OCI-LY7 (cell line): ENCODE data around the gene PGAP3. TPM values are rescaled to one million over a fixed set of nuclear protein-coding genes. Genes with fewer than 3 reads are reported as not detected.

Experiments used
- BruUV-seq: library from RNA; stranded (reverse); fragments of 400-500 nt; replicated peaks from 2 replicates; lab custom pipeline; 2021; lab: Mats Ljungman, UMichigan
- CTCF ChIA-PET: fragments of 300-600 bp; sonication (Branson Sonifier 250); formaldehyde crosslinking; loops from one replicate; lab custom pipeline; 2022; ENCODE audit warnings: antibody characterized with exemption; ENCODE audit not compliant: unreplicated experiment; lab: Charles Lee
- POLR2A ChIA-PET: fragments of 300-600 bp; sonication (Branson Sonifier 250); formaldehyde crosslinking; loops from one replicate; lab custom pipeline; 2022; ENCODE audit warnings: antibody characterized with exemption; lab: Charles Lee
- DNase-seq: peaks from one replicate; pipeline ENCODE4 v3.0.0-alpha.2; 2015; ENCODE audit warnings: low spot score
- H2AFZ ChIP-seq: fragments of 200-600 bp; sonication (generic), shearing (Covaris generic); 2 replicates; pipeline ENCODE4 v1.6.1; 2014; ENCODE audit warnings: mild to moderate bottlenecking, antibody characterized with exemption, low read length, moderate library complexity
- H3K27ac ChIP-seq: fragments of 200-600 bp; sonication (generic); 2 replicates; pipeline ENCODE4 v1.5.1; 2014; ENCODE audit warnings: mixed run types, low read depth, mild to moderate bottlenecking, moderate library complexity, low read length, inconsistent platforms; ENCODE audit not compliant: poor library complexity, severe bottlenecking
- H3K36me3 ChIP-seq: fragments of 200-600 bp; sonication (generic); 2 replicates; pipeline ENCODE4 v1.6.1; 2014; ENCODE audit warnings: mild to moderate bottlenecking, antibody characterized with exemption, low read length, moderate library complexity, mixed read lengths; ENCODE audit not compliant: insufficient read depth
- H3K4me1 ChIP-seq: fragments of 200-600 bp; sonication (generic); 2 replicates; pipeline ENCODE4 v1.5.1; 2014; ENCODE audit warnings: mild to moderate bottlenecking, low read length; ENCODE audit not compliant: insufficient read depth, poor library complexity, severe bottlenecking
- H3K4me2 ChIP-seq: fragments of 200-600 bp; sonication (generic); 2 replicates; pipeline ENCODE4 v1.6.1; 2014; ENCODE audit warnings: mild to moderate bottlenecking, low read length
- H3K4me3 ChIP-seq: fragments of 200-600 bp; sonication (generic); 2 replicates; pipeline ENCODE4 v1.5.1; 2014; ENCODE audit warnings: mild to moderate bottlenecking, low read depth, low read length; ENCODE audit not compliant: poor library complexity, severe bottlenecking
- H3K79me2 ChIP-seq: fragments of 200-600 bp; sonication (generic); 2 replicates; pipeline ENCODE4 v1.6.1; 2016; ENCODE audit warnings: low read depth, mild to moderate bottlenecking, low read length, moderate library complexity, mixed read lengths; ENCODE audit not compliant: insufficient read depth
- H3K9me2 ChIP-seq: fragments of 200-600 bp; sonication (generic); 2 replicates; pipeline ENCODE4 v1.6.1; 2016; ENCODE audit warnings: mild to moderate bottlenecking, low read length, mixed read lengths; ENCODE audit not compliant: insufficient read depth
- H3K9me3 ChIP-seq: fragments of 200-600 bp; sonication (generic); 2 replicates; pipeline ENCODE4 v1.6.1; 2014; ENCODE audit warnings: mild to moderate bottlenecking, mixed run types, low read length, mixed read lengths
- H4K20me1 ChIP-seq: fragments of 200-600 bp; sonication (generic); 2 replicates; pipeline ENCODE4 v1.6.1; 2014; ENCODE audit warnings: mild to moderate bottlenecking, antibody characterized with exemption, low read length, moderate library complexity, mixed read lengths; ENCODE audit not compliant: insufficient read depth
- CTCF ChIP-seq: fragments of 200-600 bp; sonication (generic); conservative IDR thresholded peaks from 2 replicates; pipeline ENCODE4 v1.5.1; 2014; ENCODE audit warnings: mild to moderate bottlenecking, antibody characterized with exemption, low read length, moderate library complexity, mixed read lengths
- EZH2phosphoT487 ChIP-seq: fragments of 200-600 bp; sonication (generic); IDR thresholded peaks from 2 replicates; pipeline ENCODE4 v1.6.1; 2018; ENCODE audit warnings: low read depth, borderline replicate concordance, mild to moderate bottlenecking, mixed run types, antibody characterized with exemption, low read length, moderate library complexity, mixed read lengths
- intact Hi-C: fragments of 100-400 bp; cut with micrococcal nuclease; formaldehyde crosslinking; loops from one replicate; pipeline ENCODE4 v1.10.0; 2022; ENCODE audit not compliant: unreplicated experiment
- total RNA-seq, 2 experiments: library from RNA; depleted of rRNA in 1 of 2; stranded (reverse); fragments of >200 nt in 1 of 2; shearing (Covaris generic) in 1 of 2; gene quantifications; 2 replicates each; pipeline ENCODE4 v1.2.3, GENCODE V29; 2014 to 2022

PGAP3 gene
- total RNA-seq, 2 experiments from 2014 or later, result 8.7 to 9.2 TPM

- Histone ChIP-seq H3K4me3 (no peak overlapping the region), H3K4me1 (peaks cover 4% of the 10 kb centered on the region), H3K79me2 (no peaks in the 10 kb centered on the region), H4K20me1 (no peaks in the 10 kb centered on the region; the same call in 1 of the 2 replicates), H3K4me2 (no peak overlapping the region), H2AFZ (no peak overlapping the region), H3K27ac (no peak overlapping the region), H3K9me3 (no peaks in the 10 kb centered on the region), H3K9me2 (no peaks in the 10 kb centered on the region), H3K36me3 (peaks cover 26% of the 10 kb centered on the region; the same call in 1 of the 2 replicates)
- POLR2A ChIA-PET, result no interaction called here
- no TSS peak for BruUV-seq
- intact Hi-C loops, result no loop called here
- CTCF ChIA-PET, result interaction anchor here (0.9 kb wide), 1 partner anchor 33 kb away, joined by 5 read pairs; the partner anchor contains the start of gene PGAP3
- no peak for TF ChIP-seq EZH2phosphoT487
- no peak for TF ChIP-seq CTCF
- DNase-seq, result no peak
Observed at GRCh38 chr17:39655105-39655504, 32.8 kb downstream of the PGAP3 start.

GRCh38 chr17:39653662-39654331, 34.1 kb downstream of the PGAP3 start:
- no peak overlapping the region for H3K4me2 ChIP-seq
- BruUV-seq, result no TSS peak
- no peaks in the 10 kb centered on the region for H3K79me2 ChIP-seq
- H3K36me3 ChIP-seq, result peaks cover 23% of the 10 kb centered on the region; the same call in 1 of the 2 replicates
- TF ChIP-seq EZH2phosphoT487, result no peak
- peak; percentile 99 for TF ChIP-seq CTCF
- POLR2A ChIA-PET, result no interaction called here
- intact Hi-C loops, result no loop called here
- CTCF ChIA-PET, result interaction anchor here (0.8 to 1.4 kb wide), 3 partner anchors 15 to 32 kb away, joined by 3 read pairs; partner anchors contain the start of gene PNMT
- no peaks in the 10 kb centered on the region; the same call in 1 of the 2 replicates for H4K20me1 ChIP-seq
- H3K4me3 ChIP-seq, result no peak overlapping the region
- DNase-seq, result peak; percentile 62
- no peak overlapping the region for H2AFZ ChIP-seq
- H3K9me2 ChIP-seq, result no peaks in the 10 kb centered on the region
- no peaks in the 10 kb centered on the region for H3K9me3 ChIP-seq
- H3K4me1 ChIP-seq, result no peaks in the 10 kb centered on the region
- H3K27ac ChIP-seq, result no peak overlapping the region

- no peak overlapping the region for H3K4me3 ChIP-seq
- ChIA-PET POLR2A (no interaction called here), CTCF (interaction anchor here (1.0 to 1.4 kb wide), 2 partner anchors 23 to 32 kb away, joined by 3 read pairs; no protein-coding TSS in a partner anchor)
- TF ChIP-seq EZH2phosphoT487 (no peak), CTCF (no peak)
- no peak for DNase-seq
- H3K4me1 ChIP-seq, result no peaks in the 10 kb centered on the region
- peaks cover 19% of the 10 kb centered on the region; the same call in 1 of the 2 replicates for H3K36me3 ChIP-seq
- no peak overlapping the region for H3K4me2 ChIP-seq
- BruUV-seq, result no TSS peak
- H3K27ac ChIP-seq, result no peak overlapping the region
- H3K79me2 ChIP-seq, result no peaks in the 10 kb centered on the region
- H3K9me3 ChIP-seq, result no peaks in the 10 kb centered on the region
- no peaks in the 10 kb centered on the region; the same call in 1 of the 2 replicates for H4K20me1 ChIP-seq
- no peaks in the 10 kb centered on the region for H3K9me2 ChIP-seq
- intact Hi-C loops, result no loop called here
- H2AFZ ChIP-seq, result no peak overlapping the region
Observed at GRCh38 chr17:39653316-39653661, 34.6 kb downstream of the PGAP3 start.
